NB4 (cell line): ENCODE results near the gene CLTRN.

ENCODE experiments used
- POLR2A ChIP-seq: IDR thresholded peaks from 2 replicates; pipeline ENCODE4 v1.6.1; 2011; ENCODE audit warnings: mild to moderate bottlenecking; ENCODE audit not compliant: insufficient read length; ENCODE audit errors: extremely low read depth
- TF ChIP-seq, protein P1 (sequence below): IDR thresholded peaks from one replicate; pipeline ENCODE4 v1.5.1; 2012; ENCODE audit warnings: low read depth, low read length

DNA sequence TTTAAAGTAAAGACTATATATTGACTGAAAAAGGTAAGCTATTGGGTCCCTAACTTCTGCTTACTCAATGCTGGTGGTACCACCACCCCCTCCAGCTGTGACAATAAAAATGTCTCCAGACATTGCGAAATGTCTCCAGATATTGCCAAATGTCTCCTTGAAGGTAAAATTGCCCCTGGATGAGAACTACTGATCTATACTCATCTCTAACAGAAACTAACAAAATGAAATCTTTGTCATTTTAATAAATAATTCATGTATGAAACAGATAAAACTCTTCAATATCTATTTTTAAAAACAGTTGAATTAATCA is 20.1 kb downstream of the CLTRN start:
- TF ChIP-seq, protein P1, sequence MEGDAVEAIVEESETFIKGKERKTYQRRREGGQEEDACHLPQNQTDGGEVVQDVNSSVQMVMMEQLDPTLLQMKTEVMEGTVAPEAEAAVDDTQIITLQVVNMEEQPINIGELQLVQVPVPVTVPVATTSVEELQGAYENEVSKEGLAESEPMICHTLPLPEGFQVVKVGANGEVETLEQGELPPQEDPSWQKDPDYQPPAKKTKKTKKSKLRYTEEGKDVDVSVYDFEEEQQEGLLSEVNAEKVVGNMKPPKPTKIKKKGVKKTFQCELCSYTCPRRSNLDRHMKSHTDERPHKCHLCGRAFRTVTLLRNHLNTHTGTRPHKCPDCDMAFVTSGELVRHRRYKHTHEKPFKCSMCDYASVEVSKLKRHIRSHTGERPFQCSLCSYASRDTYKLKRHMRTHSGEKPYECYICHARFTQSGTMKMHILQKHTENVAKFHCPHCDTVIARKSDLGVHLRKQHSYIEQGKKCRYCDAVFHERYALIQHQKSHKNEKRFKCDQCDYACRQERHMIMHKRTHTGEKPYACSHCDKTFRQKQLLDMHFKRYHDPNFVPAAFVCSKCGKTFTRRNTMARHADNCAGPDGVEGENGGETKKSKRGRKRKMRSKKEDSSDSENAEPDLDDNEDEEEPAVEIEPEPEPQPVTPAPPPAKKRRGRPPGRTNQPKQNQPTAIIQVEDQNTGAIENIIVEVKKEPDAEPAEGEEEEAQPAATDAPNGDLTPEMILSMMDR, result no peak
- TF ChIP-seq POLR2A, result no peak
